Tibial nerve (tissue), 4 donors: ENCODE measurements around the gene TANC1. TPM values are rescaled to one million over a fixed set of nuclear protein-coding genes. Genes with fewer than 3 reads are reported as not detected.

Experiments used
- DNase-seq, 2 donors: peaks; one replicate each; pipeline ENCODE4 v3.0.0-alpha.2; 2019; ENCODE audit warnings: low spot score in 2 of 2
- H3K27ac ChIP-seq, 4 donors: fragments of 200-600 bp; sonication (generic) in 3 of 4; one replicate each; pipeline ENCODE4 v1.5.1; 2017 to 2019; ENCODE audit warnings: mild to moderate bottlenecking in 1 of 4
- H3K27me3 ChIP-seq, 2 donors: fragments of 200-600 bp; sonication (generic) in 1 of 2; one replicate each; pipeline versions ENCODE4 v1.5.1 to v1.6.0; 2017 to 2019
- H3K36me3 ChIP-seq, 3 donors: fragments of 200-600 bp; sonication (generic); one replicate each; pipeline ENCODE4 v1.5.1; 2018 to 2019
- H3K4me1 ChIP-seq, 4 donors: fragments of 200-600 bp; sonication (generic) in 3 of 4; one replicate each; pipeline ENCODE4 v1.5.1; 2017 to 2019
- H3K4me3 ChIP-seq, 4 donors: fragments of 200-600 bp; sonication (generic) in 3 of 4; one replicate each; pipeline ENCODE4 v1.5.1; 2017 to 2019; ENCODE audit warnings: mild to moderate bottlenecking in 1 of 4, moderate library complexity in 1 of 4
- H3K9me3 ChIP-seq, 4 donors: fragments of 200-600 bp; sonication (generic) in 3 of 4; one replicate each; pipeline ENCODE4 v1.5.1; 2017 to 2019
- EP300 ChIP-seq, 2 donors: sonication (generic); formaldehyde crosslinking; IDR thresholded peaks; one replicate each; pipeline ENCODE4 v1.6.1; 2017; ENCODE audit warnings: antibody characterized with exemption in 2 of 2, mild to moderate bottlenecking in 1 of 2
- POLR2A ChIP-seq, 2 donors: fragments of 450-650 bp; IDR thresholded peaks; one replicate each; pipeline ENCODE4 v1.6.1; 2017; ENCODE audit warnings: antibody characterized with exemption in 2 of 2, mild to moderate bottlenecking in 2 of 2, moderate library complexity in 2 of 2
- WGBS, 2 donors: methylation state at CpG; one replicate each; pipeline ENCODE4 v1.1.5; 2018; 5-methylcytosine and 5-hydroxymethylcytosine counted together
- total RNA-seq, 4 donors: library from RNA; depleted of rRNA; stranded (reverse); fragments of >200 nt; gene quantifications; one replicate each; pipeline ENCODE4 v1.1.0, GENCODE V29; 2016
- TF ChIP-seq, protein P1 (sequence below), 5 experiments: fragments of 200-600 bp in 3 of 5; fragments of 450-650 bp in 2 of 5; sonication (generic) in 3 of 5; IDR thresholded peaks; one replicate each; pipeline ENCODE4 v1.5.1; 2016 to 2019; ENCODE audit warnings: antibody characterized with exemption in 5 of 5, mild to moderate bottlenecking in 3 of 5, moderate library complexity in 2 of 5

TANC1 gene
- total RNA-seq, 4 donors from 2014 or later = 43.5 to 66.3 (median 57.6) TPM

DNA sequence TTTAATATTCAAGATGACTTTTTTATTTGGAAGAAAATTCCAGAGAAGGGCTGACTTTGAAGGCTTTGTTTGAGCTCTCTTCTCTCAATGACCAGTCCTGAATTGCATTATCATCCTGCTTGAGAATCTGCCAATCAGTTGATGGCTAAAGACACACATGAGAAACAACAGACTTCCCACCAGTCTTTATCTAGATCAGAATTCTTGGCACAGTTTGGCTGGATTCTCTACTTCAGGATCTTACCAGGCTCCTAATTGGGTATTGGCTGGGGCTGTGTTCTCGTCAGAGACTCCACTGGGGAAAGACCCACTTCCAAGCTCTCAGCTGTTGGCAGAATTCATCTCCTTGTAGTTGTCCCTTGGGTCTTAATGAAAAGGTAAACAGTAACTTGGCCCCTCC is 232.1 kb downstream of the TANC1 start:
- no peak overlapping the region for H3K4me3 ChIP-seq
- H3K27me3 ChIP-seq = no peaks in the 10 kb centered on the region
- H3K27ac ChIP-seq = peak overlapping the region in 1 of 4 donors; percentile 62
- TF ChIP-seq POLR2A (IDR thresholded peaks at IDR 0.05) (no peak), EP300 (IDR thresholded peaks at IDR 0.05) (no peak)
- TF ChIP-seq, protein P1, sequence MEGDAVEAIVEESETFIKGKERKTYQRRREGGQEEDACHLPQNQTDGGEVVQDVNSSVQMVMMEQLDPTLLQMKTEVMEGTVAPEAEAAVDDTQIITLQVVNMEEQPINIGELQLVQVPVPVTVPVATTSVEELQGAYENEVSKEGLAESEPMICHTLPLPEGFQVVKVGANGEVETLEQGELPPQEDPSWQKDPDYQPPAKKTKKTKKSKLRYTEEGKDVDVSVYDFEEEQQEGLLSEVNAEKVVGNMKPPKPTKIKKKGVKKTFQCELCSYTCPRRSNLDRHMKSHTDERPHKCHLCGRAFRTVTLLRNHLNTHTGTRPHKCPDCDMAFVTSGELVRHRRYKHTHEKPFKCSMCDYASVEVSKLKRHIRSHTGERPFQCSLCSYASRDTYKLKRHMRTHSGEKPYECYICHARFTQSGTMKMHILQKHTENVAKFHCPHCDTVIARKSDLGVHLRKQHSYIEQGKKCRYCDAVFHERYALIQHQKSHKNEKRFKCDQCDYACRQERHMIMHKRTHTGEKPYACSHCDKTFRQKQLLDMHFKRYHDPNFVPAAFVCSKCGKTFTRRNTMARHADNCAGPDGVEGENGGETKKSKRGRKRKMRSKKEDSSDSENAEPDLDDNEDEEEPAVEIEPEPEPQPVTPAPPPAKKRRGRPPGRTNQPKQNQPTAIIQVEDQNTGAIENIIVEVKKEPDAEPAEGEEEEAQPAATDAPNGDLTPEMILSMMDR (IDR thresholded peaks at IDR 0.05) = no peak
- no peak for DNase-seq
- peaks cover 0 to 19% (median 3%) of the 10 kb centered on the region in 4 donors for H3K4me1 ChIP-seq
- no peaks in the 10 kb centered on the region for H3K9me3 ChIP-seq
- WGBS, 2 donors = 57 to 64% methylated on average over 1 of the region's 1 CpG
- H3K36me3 ChIP-seq = peaks cover 0 to 57% (median 0%) of the 10 kb centered on the region in 3 donors

DNA sequence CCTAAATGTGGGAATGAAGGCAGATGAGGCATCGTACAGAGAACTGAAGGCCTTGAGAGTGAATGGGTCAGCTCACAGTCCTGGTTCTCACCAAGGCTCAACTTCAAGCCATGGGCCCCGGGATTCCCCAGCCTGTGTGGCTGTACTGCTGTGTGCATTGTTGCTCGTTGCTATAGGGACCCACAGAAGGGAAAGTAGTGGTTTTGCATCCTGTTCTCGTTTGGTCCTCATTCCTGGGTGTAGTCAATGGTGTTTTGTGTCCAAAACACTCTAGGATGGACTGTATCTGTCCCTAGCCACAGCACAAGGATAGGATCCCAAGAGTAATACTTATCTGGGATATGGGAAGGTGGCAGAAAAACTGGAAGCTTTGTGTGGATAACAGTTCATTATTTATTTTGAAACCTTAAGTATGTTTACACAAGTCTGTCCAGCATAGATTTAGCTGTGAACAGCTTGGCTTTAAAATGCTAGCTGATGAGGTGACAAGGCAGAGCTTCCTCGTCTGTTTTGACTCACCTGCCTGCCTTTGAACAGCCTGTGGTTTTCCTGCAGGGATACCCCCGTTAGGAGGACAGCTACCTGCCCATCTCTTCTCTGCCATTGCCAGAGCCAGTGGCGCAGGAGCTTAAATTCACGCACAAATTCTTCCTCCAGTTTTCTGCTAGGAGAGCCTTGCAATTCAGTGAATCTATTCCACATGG is 233.1 kb downstream of the TANC1 start:
- TF ChIP-seq, protein P1 (IDR thresholded peaks at IDR 0.05) = no peak
- TF ChIP-seq POLR2A (IDR thresholded peaks at IDR 0.05) = no peak
- TF ChIP-seq EP300 (IDR thresholded peaks at IDR 0.05) = no peak
- WGBS, 2 donors = 68 to 70% methylated on average over 8 of the region's 8 CpGs
- H3K36me3 ChIP-seq = peaks cover 0 to 51% (median 0%) of the 10 kb centered on the region in 3 donors
- DNase-seq = no peak
- H3K27ac ChIP-seq = peak overlapping the region in 2 of 4 donors; percentile 22 to 67
- H3K9me3 ChIP-seq = no peaks in the 10 kb centered on the region
- H3K27me3 ChIP-seq = no peaks in the 10 kb centered on the region
- H3K4me3 ChIP-seq = no peak overlapping the region
- H3K4me1 ChIP-seq = peaks cover 0 to 19% (median 3%) of the 10 kb centered on the region in 4 donors

DNA sequence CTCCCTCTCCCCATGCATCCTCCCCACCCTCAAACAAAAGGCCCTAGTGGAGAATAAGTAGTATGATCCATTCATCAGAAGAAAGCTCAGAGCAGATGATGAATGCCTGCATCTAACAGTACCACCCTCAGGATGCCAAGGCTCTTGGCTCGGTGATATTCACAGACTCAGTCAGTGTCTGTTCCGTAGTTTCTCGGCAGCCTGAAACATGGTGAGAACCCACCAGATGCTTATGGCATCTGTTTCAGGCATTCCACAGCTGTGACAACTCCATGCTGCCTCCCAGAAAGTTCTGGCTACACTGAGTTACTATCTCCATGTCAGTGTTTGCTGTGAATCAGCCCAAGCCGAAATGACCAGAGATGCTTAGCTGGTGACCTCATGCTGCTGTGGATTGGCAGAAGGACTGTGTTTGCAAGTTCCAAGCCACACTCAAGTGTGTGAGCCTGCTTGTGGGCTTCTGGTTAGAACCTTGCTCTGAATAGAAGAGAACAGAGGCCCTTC is 234.2 kb downstream of the TANC1 start:
- no peak overlapping the region for H3K4me3 ChIP-seq
- peak overlapping the region in 2 of 4 donors; percentile 46 to 67 for H3K27ac ChIP-seq
- peak in 1 of 2 donors; percentile 14 for DNase-seq
- no peaks in the 10 kb centered on the region for H3K9me3 ChIP-seq
- peaks cover 0 to 19% (median 3%) of the 10 kb centered on the region in 4 donors for H3K4me1 ChIP-seq
- 30 to 44% methylated on average over 4 of the region's 4 CpGs for WGBS, 2 donors
- no peak for TF ChIP-seq POLR2A (IDR thresholded peaks at IDR 0.05)
- TF ChIP-seq EP300 (IDR thresholded peaks at IDR 0.05) = no peak
- TF ChIP-seq, protein P1 (IDR thresholded peaks at IDR 0.05) = no peak
- H3K27me3 ChIP-seq = no peaks in the 10 kb centered on the region
- peaks cover 0 to 40% (median 0%) of the 10 kb centered on the region in 3 donors for H3K36me3 ChIP-seq

DNA sequence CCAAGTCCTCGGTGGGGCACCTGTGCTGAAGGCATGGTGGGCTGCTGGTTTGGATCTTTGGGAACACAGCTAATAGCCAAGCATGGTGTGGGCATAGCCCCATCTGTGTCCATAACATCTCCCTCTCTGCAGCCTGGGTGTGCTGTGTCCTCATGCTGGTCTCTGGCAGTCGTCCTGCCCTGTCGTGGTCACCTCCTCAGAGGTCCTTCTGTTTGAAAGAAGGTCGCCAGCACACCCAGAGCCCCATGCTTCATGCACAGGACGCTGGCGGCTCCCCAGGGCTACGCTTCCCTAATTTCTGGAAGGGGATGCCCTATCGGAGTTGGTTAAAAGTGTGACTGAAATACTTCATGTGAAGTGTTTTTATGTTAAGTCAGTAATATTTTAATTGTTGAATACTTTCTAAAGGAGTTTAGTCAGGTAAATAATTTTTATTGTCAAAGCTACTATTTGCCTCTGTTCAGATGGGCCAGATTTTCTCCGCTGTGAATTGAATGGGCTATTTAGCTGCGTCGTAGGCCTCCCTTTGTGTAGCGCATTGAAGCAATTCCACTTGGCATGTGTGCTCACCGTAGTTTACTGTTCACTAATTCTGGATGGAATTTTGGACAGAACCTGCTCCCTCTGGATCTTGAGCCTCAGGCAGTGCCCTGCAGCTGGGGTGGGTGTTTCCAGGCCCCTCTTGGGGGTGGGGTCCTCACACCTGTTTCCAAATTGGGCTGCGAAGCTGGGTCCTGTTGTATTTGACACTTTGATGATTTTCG is 236.1 kb downstream of the TANC1 start:
- 85 to 89% methylated on average over 15 of the region's 15 CpGs for WGBS, 2 donors
- no peaks in the 10 kb centered on the region for H3K27me3 ChIP-seq
- DNase-seq = no peak
- H3K4me3 ChIP-seq = no peak overlapping the region
- no peaks in the 10 kb centered on the region for H3K9me3 ChIP-seq
- peaks cover 0 to 23% (median 8%) of the 10 kb centered on the region in 4 donors for H3K4me1 ChIP-seq
- H3K27ac ChIP-seq = no peak overlapping the region
- H3K36me3 ChIP-seq = peaks cover 0 to 25% (median 0%) of the 10 kb centered on the region in 3 donors
- no peak for TF ChIP-seq POLR2A (IDR thresholded peaks at IDR 0.05)
- no peak for TF ChIP-seq EP300 (IDR thresholded peaks at IDR 0.05)
- TF ChIP-seq, protein P1 (IDR thresholded peaks at IDR 0.05) = no peak
